ENCODE measurements around the gene EFCAB8.
A peak's percentile ranks its signal among the peaks of the same experiment; 100 is the strongest.
"Not testable (repeated sequence)": the region's sequence is repeated elsewhere in the genome, so short reads cannot be mapped to it uniquely, and the experiment has no call there.

EFCAB8 gene

GRCh38 chr20:32960222-32960518, 101.4 kb downstream of the EFCAB8 start:
- no peak for TF ChIP-seq Cebpa-rat (IDR thresholded peaks at IDR 0.05)
- Histone ChIP-seq H3K4me3 (no peak overlapping the region), H3K9me3 (replicated peaks in 1 of 11) (peaks cover 31 to 37% (median 34%) of the 10 kb centered on the region in 11 experiments), H3K4me2 (no peak overlapping the region), H3K27ac (no peak overlapping the region), H3K4me1 (peaks cover 0 to 19% (median 9%) of the 10 kb centered on the region in 10 experiments; a peak in 11 of 20 replicates), H4K20me1 (no peaks in the 10 kb centered on the region), H3K36me3 (peaks cover 0 to 5% (median 0%) of the 10 kb centered on the region in 11 experiments; a peak in 1 of 22 replicates), H3K27me3 (no peaks in the 10 kb centered on the region), H3K9ac (no peak overlapping the region)

GRCh38 chr20:32960849-32961731, 102.4 kb downstream of the EFCAB8 start:
- no peak overlapping the region for H3K27ac ChIP-seq
- no peaks in the 10 kb centered on the region for H4K20me1 ChIP-seq
- peaks cover 0 to 28% (median 16%) of the 10 kb centered on the region in 10 experiments; a peak in 13 of 20 replicates for H3K4me1 ChIP-seq
- peaks cover 0 to 5% (median 0%) of the 10 kb centered on the region in 11 experiments; a peak in 1 of 22 replicates for H3K36me3 ChIP-seq
- H3K4me3 ChIP-seq = no peak overlapping the region
- peaks cover 22 to 28% (median 26%) of the 10 kb centered on the region in 11 experiments for H3K9me3 ChIP-seq (replicated peaks in 1 of 11)
- no peak overlapping the region for H3K4me2 ChIP-seq
- no peak for TF ChIP-seq Cebpa-rat (IDR thresholded peaks at IDR 0.05)
- H3K9ac ChIP-seq = no peak overlapping the region
- no peaks in the 10 kb centered on the region for H3K27me3 ChIP-seq

- H3K4me3 ChIP-seq = no peak overlapping the region
- peaks cover 0 to 5% (median 0%) of the 10 kb centered on the region in 11 experiments; a peak in 1 of 22 replicates for H3K36me3 ChIP-seq
- H4K20me1 ChIP-seq = no peaks in the 10 kb centered on the region
- H3K27ac ChIP-seq = no peak overlapping the region
- no peak for TF ChIP-seq Cebpa-rat (IDR thresholded peaks at IDR 0.05)
- H3K4me2 ChIP-seq = no peak overlapping the region
- no peak overlapping the region for H3K9ac ChIP-seq
- peaks cover 13 to 19% (median 16%) of the 10 kb centered on the region in 11 experiments for H3K9me3 ChIP-seq (replicated peaks in 1 of 11)
- no peaks in the 10 kb centered on the region for H3K27me3 ChIP-seq
- H3K4me1 ChIP-seq = peaks cover 2 to 38% (median 25%) of the 10 kb centered on the region in 10 experiments; a peak in 18 of 20 replicates
These were observed 103.3 kb downstream of the EFCAB8 start for GRCh38 chr20:32962053-32962452.

- H3K4me3 ChIP-seq, H3K27me3 ChIP-seq, H3K27ac ChIP-seq, H3K9ac ChIP-seq, H4K20me1 ChIP-seq, H3K36me3 ChIP-seq: not testable (repeated sequence)
- Histone ChIP-seq H3K9me3 (replicated peaks in 1 of 11) (peaks cover 7 to 13% (median 11%) of the 10 kb centered on the region in 11 experiments), H3K4me1 (peaks cover 8 to 44% (median 31%) of the 10 kb centered on the region in 10 experiments; a peak in 19 of 20 replicates), H3K4me2 (0 out of 22 replicates have a peak overlapping the region, but pooled peaks of 1 of the 11 experiments have one; percentile 50)
These were observed 103.9 kb downstream of the EFCAB8 start for GRCh38 chr20:32962646-32963045.

GRCh38 chr20:32963176-32963575, 104.5 kb downstream of the EFCAB8 start:
- peak overlapping the region in 6 of 11 experiments; percentile 11 to 50 (median 40); a peak in 9 of 22 replicates for H3K4me2 ChIP-seq
- H3K9ac ChIP-seq = no peak overlapping the region
- H3K4me1 ChIP-seq = peaks cover 13 to 49% (median 36%) of the 10 kb centered on the region in 10 experiments
- H3K27ac ChIP-seq = no peak overlapping the region
- no peaks in the 10 kb centered on the region for H3K27me3 ChIP-seq
- H4K20me1 ChIP-seq = no peaks in the 10 kb centered on the region
- peaks cover 2 to 7% (median 5%) of the 10 kb centered on the region in 11 experiments; a peak in 21 of 22 replicates for H3K9me3 ChIP-seq (replicated peaks in 1 of 11)
- no peak for TF ChIP-seq Cebpa-rat (IDR thresholded peaks at IDR 0.05)
- no peak overlapping the region for H3K4me3 ChIP-seq
- no peaks in the 10 kb centered on the region for H3K36me3 ChIP-seq

GRCh38 chr20:32964575-32964974, 105.9 kb downstream of the EFCAB8 start:
- H3K9me3 ChIP-seq (replicated peaks in 1 of 11) = no peaks in the 10 kb centered on the region
- H3K4me3 ChIP-seq = no peak overlapping the region
- no peak overlapping the region for H3K9ac ChIP-seq
- no peak for TF ChIP-seq Cebpa-rat (IDR thresholded peaks at IDR 0.05)
- no peaks in the 10 kb centered on the region for H3K27me3 ChIP-seq
- H3K4me2 ChIP-seq = peak overlapping the region in 2 of 11 experiments; percentile 41 to 50; a peak in 3 of 22 replicates
- H4K20me1 ChIP-seq = no peaks in the 10 kb centered on the region
- no peak overlapping the region for H3K27ac ChIP-seq
- H3K4me1 ChIP-seq = peaks cover 26 to 63% (median 50%) of the 10 kb centered on the region in 10 experiments
- no peaks in the 10 kb centered on the region for H3K36me3 ChIP-seq

GRCh38 chr20:32965115-32965514, 106.4 kb downstream of the EFCAB8 start:
- Histone ChIP-seq H4K20me1 (no peaks in the 10 kb centered on the region), H3K27ac (no peak overlapping the region), H3K27me3 (no peaks in the 10 kb centered on the region), H3K9me3 (replicated peaks in 1 of 11) (no peaks in the 10 kb centered on the region), H3K4me3 (no peak overlapping the region), H3K36me3 (no peaks in the 10 kb centered on the region), H3K4me2 (peak overlapping the region in 4 of 11 experiments; percentile 1 to 29 (median 14); a peak in 2 of 22 replicates), H3K4me1 (peaks cover 31 to 68% (median 56%) of the 10 kb centered on the region in 10 experiments), H3K9ac (no peak overlapping the region)
- no peak for TF ChIP-seq Cebpa-rat (IDR thresholded peaks at IDR 0.05)

- no peak overlapping the region for H3K4me3 ChIP-seq
- no peaks in the 10 kb centered on the region for H3K27me3 ChIP-seq
- TF ChIP-seq Cebpa-rat (IDR thresholded peaks at IDR 0.05) = no peak
- H3K9ac ChIP-seq = no peak overlapping the region
- H3K4me2 ChIP-seq = peak overlapping the region in 7 of 11 experiments; percentile 1 to 100 (median 26); a peak in 7 of 22 replicates
- no peak overlapping the region for H3K27ac ChIP-seq
- no peaks in the 10 kb centered on the region for H3K9me3 ChIP-seq (replicated peaks in 1 of 11)
- H4K20me1 ChIP-seq = no peaks in the 10 kb centered on the region
- no peaks in the 10 kb centered on the region for H3K36me3 ChIP-seq
- H3K4me1 ChIP-seq = peaks cover 38 to 75% (median 62%) of the 10 kb centered on the region in 10 experiments
These were observed 107.1 kb downstream of the EFCAB8 start for GRCh38 chr20:32965581-32966373.

- Histone ChIP-seq H3K27me3 (no peaks in the 10 kb centered on the region), H3K4me2 (peak overlapping the region in 8 of 11 experiments; percentile 94 to 100 (median 96); a peak in 16 of 22 replicates)
- TF ChIP-seq Cebpa-rat (IDR thresholded peaks at IDR 0.05) = no peak
These were observed 107.7 kb downstream of the EFCAB8 start for GRCh38 chr20:32966382-32966781.

More at GRCh38 chr20:32966382-32966781, 107.7 kb downstream of the EFCAB8 start:
- Histone ChIP-seq H3K9ac (no peak overlapping the region), H4K20me1 (no peaks in the 10 kb centered on the region), H3K36me3 (no peaks in the 10 kb centered on the region), H3K27ac (no peak overlapping the region), H3K4me1 (peaks cover 44 to 81% (median 68%) of the 10 kb centered on the region in 10 experiments), H3K4me3 (no peak overlapping the region), H3K9me3 (replicated peaks in 1 of 11) (no peaks in the 10 kb centered on the region)
